AG08396 (cell line): ENCODE data around the gene COG1.
A peak's percentile ranks its signal among the peaks of the same experiment; 100 is the strongest.

ENCODE experiments used
- DNase-seq: peaks from one replicate; pipeline ENCODE4 v3.0.0; 2012; ENCODE audit warnings: low spot score, mixed read lengths

The COG1 gene

DNA sequence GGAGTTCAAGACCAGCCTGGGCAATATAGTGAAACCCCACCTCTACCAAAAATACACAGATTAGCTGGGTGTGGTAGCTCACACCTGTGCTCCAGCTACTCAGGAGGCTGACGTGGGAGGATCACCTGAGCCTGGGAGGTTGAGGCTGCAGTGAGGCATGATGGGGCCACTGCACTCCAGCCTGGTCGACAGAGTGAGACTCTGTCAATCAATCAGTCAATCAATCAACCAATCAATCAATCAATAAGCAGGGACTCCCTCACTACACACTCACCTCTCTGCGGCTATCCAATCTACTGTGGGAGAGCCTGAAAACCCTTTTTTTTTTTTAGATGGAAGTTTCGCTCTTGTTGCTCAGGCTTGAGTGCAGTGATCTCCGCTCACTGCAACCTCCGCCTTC is 37.2 kb downstream of the COG1 start:
- no peak for DNase-seq

DNA sequence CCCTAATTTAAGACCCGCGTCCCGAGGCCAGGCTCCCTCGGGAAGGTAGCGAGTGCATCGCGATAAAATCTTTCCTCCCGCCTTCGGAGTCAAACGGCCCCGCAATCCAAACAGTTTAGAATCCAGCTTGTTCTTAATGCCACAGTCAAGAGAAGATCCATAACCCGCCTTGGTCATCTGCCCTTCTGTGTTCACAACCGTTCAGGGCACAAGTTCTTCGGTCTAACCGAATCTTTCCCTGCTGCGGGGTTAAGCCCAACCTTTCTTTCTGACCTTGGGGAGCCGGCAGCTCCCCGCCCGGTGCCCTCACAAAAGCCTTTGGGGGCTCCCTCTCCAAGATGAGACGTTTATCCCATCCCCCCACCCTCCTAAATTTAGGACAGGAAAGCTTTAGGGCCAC is 38.5 kb downstream of the COG1 start:
- peak; percentile 51 for DNase-seq

DNA sequence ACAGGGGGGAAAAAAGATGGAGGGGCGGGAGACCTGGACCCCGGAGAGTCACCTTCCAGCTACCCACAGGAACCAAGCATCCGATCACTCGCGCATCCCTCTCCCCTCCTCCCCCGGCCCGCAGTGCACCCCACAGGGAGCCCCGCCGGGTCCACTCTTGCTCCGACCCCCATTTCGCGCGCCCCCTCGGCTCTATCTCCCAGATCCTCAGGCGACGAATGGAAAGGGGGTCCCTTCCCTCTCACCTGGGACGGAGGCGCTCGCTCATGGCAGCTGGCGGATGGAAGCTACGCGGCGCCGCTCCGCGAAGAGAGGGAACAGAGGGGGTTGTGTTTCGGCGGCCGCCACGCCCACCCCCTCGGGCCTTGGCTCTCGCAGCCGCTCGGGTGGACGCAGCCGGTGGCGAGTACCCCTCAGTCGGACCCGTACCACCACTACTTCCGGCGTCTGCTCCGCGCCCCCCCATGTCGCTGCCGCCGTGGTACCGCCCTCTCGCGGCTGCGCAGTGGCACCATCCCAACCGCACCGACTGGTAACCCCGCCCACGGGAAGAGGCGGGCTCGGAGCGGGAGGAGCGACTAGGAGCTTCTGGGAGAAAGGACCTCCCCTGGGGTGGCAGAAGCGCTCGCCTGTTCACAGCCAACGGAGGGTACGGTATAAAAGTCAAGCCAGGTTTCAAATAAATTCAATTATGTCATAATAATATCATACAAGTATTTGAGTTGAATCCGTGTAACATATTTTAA is 39.2 kb downstream of the COG1 start:
- peak; percentile 99 for DNase-seq

GRCh38 chr17:73232587-73233373 is 39.9 kb downstream of the COG1 start:
- DNase-seq, result peak; percentile 55

- DNase-seq, result no peak
Measured at GRCh38 chr17:73234736-73235135, 41.9 kb downstream of the COG1 start.

DNA sequence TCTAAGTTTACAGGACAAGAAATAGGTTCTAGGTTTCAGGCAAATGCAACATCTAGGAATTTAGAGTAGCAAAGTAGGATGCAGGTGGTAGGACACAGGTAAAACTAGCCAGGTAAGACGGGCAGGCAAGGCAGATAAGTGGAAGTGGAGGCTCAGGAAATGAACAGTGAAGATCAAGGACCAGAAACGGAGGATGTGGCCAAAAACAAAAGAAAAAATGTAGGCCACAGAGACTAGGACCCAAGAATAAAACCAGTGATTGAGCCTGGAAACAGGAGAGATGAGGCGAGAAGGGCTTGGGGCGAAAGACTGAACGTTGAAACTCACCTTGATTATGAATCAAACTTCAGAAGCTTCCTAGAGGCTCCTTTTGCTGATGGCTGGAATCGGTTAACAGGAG is 44.9 kb downstream of the COG1 start:
- DNase-seq, result no peak

- no peak for DNase-seq
Measured at GRCh38 chr17:73240561-73240960, 47.7 kb downstream of the COG1 start.

DNA sequence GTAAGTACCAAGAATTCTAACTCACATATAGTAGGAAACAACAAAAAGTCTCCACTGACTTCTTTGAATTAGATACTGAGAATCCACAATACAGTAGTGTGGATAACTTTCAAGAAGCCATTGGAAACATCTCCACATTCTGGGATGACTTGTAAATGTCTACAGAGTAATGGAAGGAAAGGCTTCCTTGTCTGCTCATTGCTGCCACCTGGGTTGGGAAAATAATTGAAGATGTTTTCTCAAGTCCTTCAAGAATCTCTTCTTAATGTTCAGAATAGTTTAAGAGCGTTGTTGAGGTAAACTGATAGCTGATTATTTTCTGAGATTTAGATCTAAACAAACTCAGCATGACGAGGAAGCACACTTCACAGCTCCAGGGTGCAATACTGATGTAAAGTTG is 54.9 kb downstream of the COG1 start:
- DNase-seq, result no peak

DNA sequence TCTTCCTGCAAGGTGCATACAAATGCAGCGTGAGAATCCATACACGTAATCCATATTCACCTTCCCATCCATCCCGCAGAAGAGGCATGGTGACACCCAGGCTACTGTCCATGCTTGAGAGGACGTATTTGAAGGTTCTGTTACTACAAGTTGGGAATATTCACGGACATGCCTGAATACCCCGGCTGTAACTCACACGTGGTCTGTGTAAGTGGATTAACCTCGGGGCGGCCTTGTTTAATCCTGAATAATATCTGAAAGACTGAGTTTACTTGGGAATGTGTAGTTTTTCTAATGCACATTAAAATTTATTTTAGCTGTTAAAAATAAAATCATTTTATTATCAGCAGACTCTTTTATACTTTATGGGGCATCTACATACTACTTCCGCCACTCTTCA is 55.7 kb downstream of the COG1 start:
- no peak for DNase-seq

GRCh38 chr17:73249700-73250099 is 56.8 kb downstream of the COG1 start:
- DNase-seq, result no peak

GRCh38 chr17:73250851-73251640 is 58.2 kb downstream of the COG1 start:
- DNase-seq, result no peak

DNA sequence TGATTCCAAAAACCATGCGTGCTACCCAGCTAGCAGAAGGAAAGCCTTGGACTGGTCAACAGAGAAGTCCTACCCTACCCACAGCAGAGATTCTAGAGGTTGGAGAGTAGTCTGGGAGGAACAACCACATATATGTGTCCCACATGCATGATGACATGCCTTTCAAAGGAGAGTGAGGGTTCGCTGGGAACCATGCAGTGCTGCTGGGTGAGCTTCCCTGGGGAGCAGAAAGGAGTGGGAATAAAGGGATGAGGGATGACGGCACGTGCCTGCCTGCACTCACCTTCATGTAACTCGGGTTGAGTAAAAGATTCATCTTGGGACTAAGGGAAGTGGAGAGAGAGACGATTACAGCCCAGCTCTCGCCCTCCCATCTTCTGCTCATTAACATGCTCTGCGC is 59.0 kb downstream of the COG1 start:
- DNase-seq, result no peak

GRCh38 chr17:73255671-73256181 is 62.9 kb downstream of the COG1 start:
- DNase-seq, result peak; percentile 76

DNA sequence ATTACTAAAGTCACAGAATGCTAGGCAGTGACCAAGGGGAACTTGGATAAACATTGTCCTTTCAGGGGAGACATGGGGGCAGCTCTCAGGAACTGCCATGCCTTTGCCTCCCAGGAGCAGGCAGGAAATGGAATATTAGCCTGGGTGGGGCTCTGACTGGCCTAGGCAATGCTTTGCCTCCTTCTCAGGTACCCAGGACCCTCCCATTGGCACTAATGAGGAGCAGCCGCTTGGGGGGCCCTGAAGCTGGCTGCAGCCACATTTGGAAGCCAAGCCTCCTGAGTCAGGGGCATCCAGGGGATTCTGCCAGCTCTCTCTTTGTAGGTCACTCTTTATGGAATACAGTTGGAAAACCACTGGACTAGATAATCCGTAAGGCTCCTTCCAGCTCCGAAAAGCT is 63.4 kb downstream of the COG1 start:
- DNase-seq, result no peak

DNA sequence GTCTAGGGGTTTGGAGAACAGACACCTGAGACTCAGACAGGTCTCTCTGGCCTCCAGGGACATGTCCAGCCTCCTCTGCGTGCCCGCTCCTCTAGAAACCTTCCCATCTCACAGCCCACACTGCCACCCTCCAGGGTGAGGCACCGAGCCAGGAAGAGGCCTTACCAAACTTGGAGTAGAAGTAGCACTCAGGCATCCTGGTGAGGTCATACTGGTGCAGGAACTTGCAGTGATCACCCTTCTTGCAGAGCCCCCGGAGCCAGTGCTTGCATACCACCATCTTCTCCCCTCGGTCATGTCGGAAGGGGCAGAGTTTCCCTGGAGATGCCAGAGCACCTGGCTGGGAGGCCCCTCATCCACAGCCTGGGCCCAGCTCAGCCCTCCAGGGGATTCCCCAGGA is 64.7 kb downstream of the COG1 start:
- DNase-seq, result no peak
